Globus pallidus (tissue), 1 donor: ENCODE results near the gene PHLDB2.

Experiments
- DNase-seq: peaks from one replicate; pipeline ENCODE4 v3.0.0-alpha.2; 2015; ENCODE audit warnings: low spot score

Gene PHLDB2

DNA sequence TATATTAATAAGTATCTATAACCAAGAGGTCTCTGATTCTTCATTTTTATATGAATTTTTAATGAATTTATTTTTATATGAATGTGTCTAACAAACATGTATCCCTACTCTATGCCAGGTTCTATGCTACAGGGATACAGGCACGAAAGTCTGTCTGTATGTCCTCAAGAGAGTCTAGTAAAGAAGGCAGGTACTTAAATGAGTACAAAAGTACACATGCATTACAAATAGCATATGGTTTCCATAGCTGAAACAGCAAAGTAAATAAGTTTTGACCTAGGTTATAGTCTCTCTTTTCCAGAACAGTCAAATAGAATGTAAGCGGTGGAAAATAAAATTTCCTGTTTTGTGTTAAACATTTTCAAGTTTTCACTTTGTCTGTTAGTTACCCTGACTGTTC is 106.4 kb downstream of the PHLDB2 start:
- DNase-seq: no peak

DNA sequence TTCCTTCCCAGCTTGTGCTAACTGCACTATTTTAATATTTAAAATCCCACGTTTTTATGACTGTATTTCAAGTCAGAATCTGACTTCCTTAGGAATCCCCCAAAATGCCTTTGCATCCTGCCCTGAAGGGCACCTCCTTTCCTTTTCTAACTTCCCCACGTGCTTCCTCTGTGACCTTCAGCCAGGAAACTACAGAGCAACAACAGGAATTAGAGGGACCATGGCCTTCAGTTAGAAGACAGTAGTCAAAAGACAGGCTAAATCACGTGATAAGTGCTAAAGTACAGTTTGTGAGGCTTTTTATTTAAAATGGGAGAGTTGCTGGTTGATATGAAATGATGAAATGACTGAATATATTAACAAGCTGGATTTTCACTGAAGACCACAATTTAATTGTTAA is 108.0 kb downstream of the PHLDB2 start:
- no peak for DNase-seq

GRCh38 chr3:111967651-111968274 is 108.7 kb downstream of the PHLDB2 start:
- peak; percentile 76 for DNase-seq

DNA sequence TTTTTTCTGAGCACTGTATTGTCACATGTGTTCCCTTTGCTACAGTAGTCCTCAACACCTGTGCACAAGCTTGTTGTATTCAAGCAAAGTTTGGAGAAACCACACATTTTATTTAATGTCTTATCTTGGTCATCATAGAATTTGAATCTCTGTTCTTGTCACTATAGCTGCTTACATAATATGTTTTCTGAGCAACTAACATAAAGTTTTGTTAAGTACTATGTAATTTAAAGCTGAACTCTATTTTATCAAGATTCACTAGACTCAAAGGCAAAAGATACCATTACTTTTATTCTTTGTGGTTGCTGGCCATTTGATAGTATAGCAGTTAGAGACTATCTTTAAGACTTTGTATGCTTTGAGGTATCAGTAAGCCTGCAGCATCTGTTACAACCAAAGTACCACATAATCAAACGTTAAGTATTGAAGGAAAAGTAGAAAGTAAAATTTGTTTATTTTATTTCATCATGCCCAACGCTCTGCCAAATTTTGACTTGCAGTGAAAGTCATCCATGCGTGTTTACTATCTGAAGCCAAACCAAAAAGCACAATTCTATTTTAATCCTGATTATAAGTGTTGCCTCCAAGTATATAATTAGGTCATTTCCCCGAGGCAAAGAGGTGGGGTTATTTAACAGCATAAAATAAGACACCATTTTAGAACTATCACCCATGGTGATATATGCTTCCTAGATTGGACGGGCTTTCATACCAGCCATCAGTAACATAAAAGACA is 109.4 kb downstream of the PHLDB2 start:
- no peak for DNase-seq

- no peak for DNase-seq
Measured at GRCh38 chr3:111970376-111970775, 111.3 kb downstream of the PHLDB2 start.

DNA sequence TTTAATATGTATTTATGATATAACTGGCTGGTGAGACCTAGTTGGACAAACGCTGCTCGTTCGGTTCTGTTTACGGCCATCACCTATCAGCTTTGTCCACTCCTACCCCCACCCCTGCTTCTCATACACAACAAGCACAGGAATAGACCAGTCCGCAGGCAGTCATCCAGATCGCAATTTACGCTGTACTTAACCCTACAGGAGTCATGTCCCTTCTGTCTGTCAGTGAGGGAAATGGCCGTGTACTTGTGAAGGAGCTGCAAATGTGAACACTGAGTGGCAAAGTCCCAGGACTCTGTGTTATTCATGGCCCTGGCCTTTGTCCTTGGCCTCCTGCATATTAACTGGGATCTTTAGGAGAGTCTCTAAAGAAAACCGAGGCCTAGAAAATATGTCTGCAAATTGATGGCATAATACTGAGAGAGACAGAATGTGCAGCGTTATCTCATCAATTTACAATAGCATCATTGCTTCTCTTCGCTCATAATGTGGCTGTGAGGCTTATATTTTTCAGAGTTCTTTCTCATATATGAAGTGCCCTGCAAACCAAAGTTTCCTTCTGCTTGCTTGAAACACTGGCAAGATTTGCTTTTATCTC is 112.6 kb downstream of the PHLDB2 start:
- DNase-seq: no peak

DNA sequence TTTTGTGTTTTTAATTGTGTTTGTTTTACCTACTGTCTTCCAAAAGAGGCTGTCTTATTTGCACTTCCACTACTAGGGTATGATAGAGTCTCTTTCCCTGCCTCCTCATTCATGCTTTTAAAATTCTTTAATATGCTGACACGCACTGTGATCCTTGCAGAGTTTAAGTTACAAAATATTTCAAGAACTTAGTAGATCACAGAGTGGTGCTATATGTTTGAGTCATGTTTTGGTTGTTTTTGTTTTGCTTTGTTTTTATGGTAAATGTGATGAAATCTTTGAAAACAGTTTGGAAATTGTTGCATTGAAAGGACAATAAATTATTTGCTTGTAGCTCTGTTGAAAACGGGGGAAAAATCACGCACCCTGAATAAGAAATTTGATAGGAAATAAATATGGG is 113.8 kb downstream of the PHLDB2 start:
- DNase-seq: no peak

GRCh38 chr3:111975131-111975530 is 116.1 kb downstream of the PHLDB2 start:
- DNase-seq: no peak

- no peak for DNase-seq
Measured at GRCh38 chr3:111976254-111976653, 117.2 kb downstream of the PHLDB2 start.

- peak; percentile 97 for DNase-seq
Measured at GRCh38 chr3:111978583-111979433, 119.7 kb downstream of the PHLDB2 start, which contains the start of gene ABHD10. Gene ABHD10, plus strand, starts transcription at chr3:111979026. Its CDS starts 36 bp downstream, at chr3:111979062.

DNA sequence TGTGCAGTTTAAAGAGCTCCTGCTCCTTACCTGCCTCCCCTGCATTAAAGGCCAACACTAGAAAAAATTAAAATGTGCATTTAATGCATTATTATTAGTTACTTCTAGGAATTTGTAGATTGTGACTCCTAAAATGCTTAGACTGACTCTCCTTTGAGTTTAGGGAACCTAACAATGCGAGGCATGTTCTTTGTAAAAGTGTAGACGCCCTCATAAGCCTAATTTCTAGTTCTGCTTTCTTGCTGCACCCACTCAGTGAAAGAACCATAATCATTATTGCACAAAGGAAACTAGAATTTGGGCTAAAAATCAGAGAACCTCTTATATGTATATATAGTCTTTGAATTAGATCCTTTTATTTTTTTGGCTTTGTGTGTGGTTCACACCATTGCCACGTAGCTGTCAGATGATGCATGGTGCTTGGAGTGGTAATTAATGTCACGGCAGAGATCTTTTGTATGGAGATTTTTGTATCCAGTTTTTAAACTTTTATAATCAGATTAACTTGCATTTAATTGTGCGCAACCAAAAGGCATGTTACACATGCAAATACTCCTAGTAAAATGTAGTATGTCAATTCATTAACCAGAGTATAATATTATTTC is 120.5 kb downstream of the PHLDB2 start:
- DNase-seq: peak; percentile 45

GRCh38 chr3:111980716-111981456 is 121.8 kb downstream of the PHLDB2 start:
- DNase-seq: no peak

DNA sequence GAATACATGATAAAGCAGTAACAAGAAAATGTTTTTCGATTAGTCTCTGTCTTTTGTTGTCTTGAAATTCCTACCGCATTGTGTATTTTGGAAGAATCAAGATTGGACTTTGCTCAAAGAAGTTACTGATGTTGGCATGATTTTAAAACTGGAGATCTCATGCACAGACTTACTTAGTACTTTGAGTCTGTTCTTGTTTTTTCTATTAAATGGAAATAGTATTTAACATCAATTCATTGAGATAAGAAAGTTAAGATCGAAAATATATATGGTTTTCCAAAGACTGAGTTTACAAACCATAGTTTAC is 122.3 kb downstream of the PHLDB2 start:
- DNase-seq: no peak

DNA sequence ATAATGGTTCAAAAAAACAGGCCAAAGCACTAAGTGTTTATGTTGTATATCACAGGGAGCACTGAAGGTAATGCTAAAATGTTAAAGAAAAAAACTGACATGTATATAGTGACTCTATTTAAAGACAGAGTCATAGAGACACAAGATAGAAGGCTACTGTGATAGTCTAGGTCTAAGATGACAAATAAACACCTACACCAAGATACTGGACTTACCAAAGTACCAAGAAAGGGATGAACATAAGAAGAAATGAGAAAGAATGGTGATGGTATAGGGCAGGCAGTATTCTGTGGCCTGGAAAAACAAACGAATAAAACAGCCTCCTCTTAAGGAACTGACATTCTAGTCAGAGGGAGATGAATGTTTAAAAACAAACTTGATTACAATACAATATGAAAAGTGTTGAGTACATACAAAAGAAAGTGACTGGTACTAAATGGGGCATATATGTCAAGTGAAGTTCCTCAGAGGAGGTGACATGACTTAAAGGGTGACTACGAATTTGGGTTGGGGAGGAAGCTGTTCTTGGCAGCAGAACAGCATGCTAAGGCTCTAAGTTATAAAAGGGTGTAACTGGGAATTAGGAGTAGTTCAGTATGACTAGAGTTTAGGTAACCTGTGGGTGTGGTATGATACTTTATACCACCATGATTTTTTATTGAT is 125.7 kb downstream of the PHLDB2 start:
- DNase-seq: no peak

GRCh38 chr3:111986800-111987199 is 127.7 kb downstream of the PHLDB2 start:
- DNase-seq: no peak

GRCh38 chr3:111989061-111989678 is 130.1 kb downstream of the PHLDB2 start:
- DNase-seq: peak; percentile 72

- no peak for DNase-seq
Measured at GRCh38 chr3:111993038-111993437, 134.0 kb downstream of the PHLDB2 start.

DNA sequence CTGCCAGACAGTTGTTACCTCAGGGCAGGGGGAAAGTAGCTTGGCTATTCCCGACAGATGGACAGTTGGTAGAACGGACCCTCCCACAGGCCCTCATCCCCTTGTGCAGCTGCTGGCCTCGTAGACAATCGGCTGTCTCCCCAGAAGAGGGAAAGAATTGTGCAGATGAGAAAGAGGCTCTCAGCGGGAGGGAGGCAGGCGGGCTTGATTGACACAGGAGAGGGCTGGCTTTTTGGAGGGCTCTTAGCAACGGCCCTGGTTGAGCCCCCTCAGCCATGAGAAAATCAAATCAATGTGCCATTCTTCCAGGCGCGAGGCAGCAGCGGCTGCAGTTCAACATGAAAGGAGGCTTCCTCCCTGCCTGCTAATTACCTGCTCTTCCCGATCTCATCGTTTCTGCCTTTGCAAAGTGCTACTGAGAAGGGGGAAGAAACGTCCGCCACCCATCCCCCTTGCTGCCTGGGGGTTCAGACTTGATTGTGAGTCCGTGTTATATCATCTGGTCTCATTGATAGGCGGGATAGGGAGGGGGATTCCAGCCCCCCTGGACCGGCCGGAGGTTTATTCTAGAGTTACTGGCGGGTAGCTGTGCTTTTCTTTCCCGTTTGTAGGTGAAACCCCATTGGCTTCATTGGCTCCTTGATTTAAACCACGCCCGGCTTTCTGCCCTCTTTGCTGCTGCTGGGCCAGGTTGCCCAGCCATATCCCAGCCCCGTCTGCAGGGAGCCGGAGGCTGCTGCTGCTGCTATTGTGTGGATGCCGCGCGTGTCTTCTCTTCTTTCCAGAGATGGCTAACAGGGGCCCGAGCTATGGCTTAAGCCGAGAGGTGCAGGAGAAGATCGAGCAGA is 139.8 kb downstream of the PHLDB2 start, which contains the start of gene TAGLN3:
TAGLN3 (plus strand) TSS at position 287 of the 848 bp plus-strand sequence; CDS start at position 788, 501 bp downstream.
- peak; percentile 48 for DNase-seq
